Pancreas (tissue), 10 donors: ENCODE results near the gene ANO10. TPM values are rescaled to one million over a fixed set of nuclear protein-coding genes. Genes with fewer than 3 reads are reported as not detected.
"Not testable (repeated sequence)": the region's sequence is repeated elsewhere in the genome, so short reads cannot be mapped to it uniquely, and the experiment has no call there.

Source experiments
- ATAC-seq, 4 donors: fragments of 200-7000 bp; cut with Tn5 transposase; one replicate each; pipeline versions ENCODE4 v1.8.0 to v1.9.1; 2020; ENCODE audit warnings: mild to moderate bottlenecking in 4 of 4, moderate library complexity in 4 of 4
- DNase-seq, 6 donors: peaks; one replicate each; pipeline ENCODE4 v3.0.0-alpha.2; 2020
- FAIRE-seq: peaks from 2 replicates; lab custom pipeline; 2012; peaks lifted over from hg19 to GRCh38; lab: Jason Lieb, UNC
- H3K27ac ChIP-seq, 4 donors: fragments of 200-600 bp; sonication (generic); 1 replicate in 3 of 4; 2 replicates in 1 of 4; pipeline versions ENCODE4 v1.5.0 to v1.8.0; 2020
- H3K27me3 ChIP-seq, 4 donors: fragments of 200-600 bp; one replicate each; pipeline ENCODE4 v1.8.0; 2021
- H3K36me3 ChIP-seq, 3 donors: fragments of 200-600 bp; sonication (generic) in 1 of 3; one replicate each; pipeline versions ENCODE4 v1.5.0 to v1.8.0; 2020 to 2021
- H3K4me1 ChIP-seq, 3 donors: fragments of 200-600 bp; one replicate each; pipeline ENCODE4 v1.8.0; 2021
- H3K4me3 ChIP-seq, 4 donors: fragments of 200-600 bp; sonication (generic) in 2 of 4; one replicate each; pipeline versions ENCODE4 v1.5.0 to v1.8.0; 2020 to 2021
- H3K9me3 ChIP-seq, 4 donors: fragments of 200-600 bp; one replicate each; pipeline ENCODE4 v1.8.0; 2021
- WGBS, 2 donors: extraction: QIAGEN DNeasy Blood & Tissue Kit; methylation state at CpG; one replicate each; pipeline ENCODE4 v1.1.7; 2013; 5-methylcytosine and 5-hydroxymethylcytosine counted together
- intact Hi-C, 3 donors: fragments of 100-400 bp; cut with DNase I; formaldehyde crosslinking; loops; one replicate each; pipeline versions ENCODE4 v1.11.1 to v1.14.2; 2022
- polyA plus RNA-seq, 2 donors: library from polyadenylated mRNA; stranded (reverse); fragments of 200-250 nt; gene quantifications; one replicate each; pipeline ENCODE4 v1.2.3, GENCODE V29; 2013
- total RNA-seq, 6 donors: library from RNA; stranded (reverse); fragmentation: NEBNext Ultra II Directional in 4 of 6; extraction: Animal tissue kit (Norgen Biotek cat#: 25700) in 4 of 6; gene quantifications; one replicate each; pipeline versions ENCODE4 v1.2.1 to v1.2.4, GENCODE V29; 2021 to 2023
- TF ChIP-seq, protein P1 (sequence below), 4 donors: fragments of 200-600 bp; sonication (generic) in 3 of 4; IDR thresholded peaks; one replicate each; pipeline versions ENCODE4 v1.5.0 to v1.8.0; 2021; ENCODE audit warnings: antibody characterized with exemption in 4 of 4
- donor health status: healthy with polysubstance abuse.
- donor health status: DM: no; HTN: no; CAD: no; lungs with moderate emphysema.
- donor health status: DM: no; HTN: no; CAD: no.
- donor health status: control.
- donor health status: control.
- donor health status: Bipolar disorder and iron deficiency.
- donor health status: DM: yes; HTN: yes; CAD: no.
- donor health status: DM: no; HTN: no; CAD: no.
- donor health status: DM: no; HTN: no; CAD: no.
- donor health status: DM: yes; HTN: yes; CAD: no.

Gene ANO10
- total and polyA plus RNA-seq, 8 donors: 7.2 to 17.6 (median 10.1) TPM

DNA sequence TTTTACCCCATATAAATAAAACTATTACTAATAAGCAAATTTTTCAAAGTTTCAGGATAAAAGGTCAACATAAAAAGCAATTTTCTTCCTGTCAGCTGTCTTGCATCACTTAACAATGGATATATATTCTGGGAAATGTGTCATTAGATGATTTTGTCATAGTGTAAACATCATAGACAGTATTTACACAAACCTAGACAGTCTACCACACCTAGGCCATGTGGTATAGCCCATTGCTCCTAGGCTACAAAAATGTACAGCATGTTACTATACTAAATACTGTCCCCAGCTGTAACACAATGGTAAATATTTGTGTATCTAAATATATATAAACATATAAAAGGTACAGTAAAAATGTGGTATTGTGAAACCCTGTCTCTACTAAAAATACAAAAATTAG lies 156.7 kb downstream of the ANO10 start:
- H3K4me3 ChIP-seq: no peak overlapping the region
- TF ChIP-seq, protein P1, sequence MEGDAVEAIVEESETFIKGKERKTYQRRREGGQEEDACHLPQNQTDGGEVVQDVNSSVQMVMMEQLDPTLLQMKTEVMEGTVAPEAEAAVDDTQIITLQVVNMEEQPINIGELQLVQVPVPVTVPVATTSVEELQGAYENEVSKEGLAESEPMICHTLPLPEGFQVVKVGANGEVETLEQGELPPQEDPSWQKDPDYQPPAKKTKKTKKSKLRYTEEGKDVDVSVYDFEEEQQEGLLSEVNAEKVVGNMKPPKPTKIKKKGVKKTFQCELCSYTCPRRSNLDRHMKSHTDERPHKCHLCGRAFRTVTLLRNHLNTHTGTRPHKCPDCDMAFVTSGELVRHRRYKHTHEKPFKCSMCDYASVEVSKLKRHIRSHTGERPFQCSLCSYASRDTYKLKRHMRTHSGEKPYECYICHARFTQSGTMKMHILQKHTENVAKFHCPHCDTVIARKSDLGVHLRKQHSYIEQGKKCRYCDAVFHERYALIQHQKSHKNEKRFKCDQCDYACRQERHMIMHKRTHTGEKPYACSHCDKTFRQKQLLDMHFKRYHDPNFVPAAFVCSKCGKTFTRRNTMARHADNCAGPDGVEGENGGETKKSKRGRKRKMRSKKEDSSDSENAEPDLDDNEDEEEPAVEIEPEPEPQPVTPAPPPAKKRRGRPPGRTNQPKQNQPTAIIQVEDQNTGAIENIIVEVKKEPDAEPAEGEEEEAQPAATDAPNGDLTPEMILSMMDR (IDR thresholded peaks at IDR 0.05): no peak
- no peaks in the 10 kb centered on the region for H3K9me3 ChIP-seq
- intact Hi-C loops: no loop called here
- no peaks in the 10 kb centered on the region for H3K27me3 ChIP-seq
- FAIRE-seq (no peak), ATAC-seq (peak in 3 of 4 donors; percentile 44 to 72 (median 55)), DNase-seq (no peak)
- H3K27ac ChIP-seq: no peak overlapping the region
- H3K4me1 ChIP-seq: no peaks in the 10 kb centered on the region
- no peaks in the 10 kb centered on the region for H3K36me3 ChIP-seq

DNA sequence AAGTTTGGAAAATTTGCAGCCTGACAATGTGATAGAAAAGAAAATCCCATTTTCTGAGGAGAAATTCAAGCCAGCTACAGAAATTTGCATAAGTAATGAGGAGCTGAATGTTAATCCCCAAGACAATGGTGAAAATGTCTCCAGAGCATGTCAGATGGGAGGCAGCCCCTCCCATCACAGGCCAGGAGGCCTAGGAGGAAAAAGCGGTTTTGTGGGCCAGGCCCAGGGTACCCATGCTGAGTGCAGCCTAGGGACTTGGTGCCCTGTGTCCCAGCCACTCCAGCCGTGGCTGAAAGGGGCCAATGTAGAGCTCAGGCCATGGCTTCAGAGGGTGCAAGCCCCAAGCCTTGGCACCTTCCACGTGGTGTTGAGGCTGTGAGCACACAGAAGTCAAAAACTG lies 159.2 kb downstream of the ANO10 start:
- H3K4me3 ChIP-seq, ATAC-seq, H3K27me3 ChIP-seq, DNase-seq, H3K36me3 ChIP-seq, intact Hi-C loops, H3K4me1 ChIP-seq, H3K9me3 ChIP-seq, H3K27ac ChIP-seq, FAIRE-seq: not testable (repeated sequence)
- 96 to 98% methylated on average over 3 of the region's 3 CpGs for WGBS, 2 donors

DNA sequence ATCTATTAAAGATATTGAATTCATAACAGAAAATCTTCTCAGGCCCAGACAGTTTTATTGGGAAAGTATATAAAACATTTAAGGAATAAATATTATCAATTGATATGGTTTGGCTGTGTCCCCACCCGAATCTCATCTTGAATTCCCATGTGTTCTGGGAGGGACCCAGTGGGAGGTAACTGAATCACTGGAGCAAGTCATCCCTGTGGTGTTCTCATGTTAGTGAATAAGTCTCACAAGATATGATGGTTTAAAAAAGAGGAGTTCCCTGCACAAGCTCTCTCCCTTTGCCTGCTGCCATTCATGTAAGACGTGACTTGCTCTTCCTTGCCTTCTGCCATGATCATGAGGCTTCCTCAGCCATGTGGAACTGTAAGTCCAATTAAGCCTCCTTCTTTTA lies 160.5 kb downstream of the ANO10 start:
- H3K27ac ChIP-seq: no peak overlapping the region
- no peaks in the 10 kb centered on the region for H3K9me3 ChIP-seq
- no peak for ATAC-seq
- TF ChIP-seq, protein P1 (IDR thresholded peaks at IDR 0.05): no peak
- intact Hi-C loops: no loop called here
- H3K36me3 ChIP-seq: no peaks in the 10 kb centered on the region
- 97 to 98% methylated on average over 2 of the region's 2 CpGs for WGBS, 2 donors
- H3K4me1 ChIP-seq: peaks cover 0 to 7% (median 7%) of the 10 kb centered on the region in 3 donors
- H3K4me3 ChIP-seq: no peak overlapping the region
- no peaks in the 10 kb centered on the region for H3K27me3 ChIP-seq
- no peak for DNase-seq
- FAIRE-seq: no peak

DNA sequence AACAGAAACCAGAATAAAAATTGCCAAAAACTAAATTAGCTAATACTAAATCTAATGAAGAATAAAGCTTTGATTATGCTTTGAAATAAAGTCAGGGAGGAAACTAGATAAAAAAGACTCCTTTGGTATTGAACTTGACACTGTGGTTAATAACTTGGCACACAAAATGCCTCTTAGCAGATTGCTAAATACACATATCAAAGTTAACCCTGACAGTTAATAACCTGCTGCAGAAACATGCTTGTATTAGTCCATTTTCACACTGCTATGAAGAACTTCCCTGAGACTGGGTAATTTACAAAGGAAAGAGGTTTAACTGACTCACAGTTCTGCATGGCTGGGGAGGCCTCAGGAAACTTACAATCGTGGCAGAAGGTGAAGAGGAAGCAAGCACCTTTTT lies 164.8 kb downstream of the ANO10 start:
- H3K36me3 ChIP-seq, DNase-seq, intact Hi-C loops, H3K4me3 ChIP-seq, FAIRE-seq, H3K27ac ChIP-seq, H3K27me3 ChIP-seq, H3K9me3 ChIP-seq, H3K4me1 ChIP-seq: not testable (repeated sequence)
- ATAC-seq: peak in 3 of 4 donors; percentile 45 to 80 (median 76)
- WGBS, 2 donors: 6 to 9% methylated on average over 1 of the region's 1 CpG

DNA sequence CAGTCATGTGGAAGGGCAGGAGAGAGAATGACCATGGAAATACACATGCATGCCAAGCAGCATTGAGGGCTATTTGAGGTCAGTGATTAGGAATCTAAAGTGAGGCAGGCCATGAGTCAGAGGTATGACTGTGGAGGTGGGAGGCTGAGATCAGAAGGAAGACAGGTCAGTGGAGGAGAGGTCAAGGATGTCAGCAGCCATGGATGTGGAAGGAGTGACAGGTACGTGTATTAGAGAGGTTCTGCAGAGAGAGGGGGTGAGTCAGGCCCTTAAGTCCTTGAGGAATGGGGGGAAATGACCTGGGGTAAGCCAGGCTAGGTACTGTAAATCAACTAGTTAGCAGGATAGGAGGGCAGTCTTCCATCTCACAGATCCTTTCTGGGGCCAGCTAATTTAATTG lies 166.6 kb downstream of the ANO10 start:
- H3K9me3 ChIP-seq: no peaks in the 10 kb centered on the region
- FAIRE-seq (no peak), DNase-seq (peak in 2 of 6 donors; percentile 13 to 37), ATAC-seq (peak; percentile 70 to 88 (median 76))
- 57 to 67% methylated on average over 1 of the region's 1 CpG for WGBS, 2 donors
- intact Hi-C loops: no loop called here
- H3K4me3 ChIP-seq: no peak overlapping the region
- H3K36me3 ChIP-seq: no peaks in the 10 kb centered on the region
- H3K27me3 ChIP-seq: no peaks in the 10 kb centered on the region
- TF ChIP-seq, protein P1 (IDR thresholded peaks at IDR 0.05): no peak
- H3K4me1 ChIP-seq: peaks cover 0 to 7% (median 7%) of the 10 kb centered on the region in 3 donors
- no peak overlapping the region for H3K27ac ChIP-seq

DNA sequence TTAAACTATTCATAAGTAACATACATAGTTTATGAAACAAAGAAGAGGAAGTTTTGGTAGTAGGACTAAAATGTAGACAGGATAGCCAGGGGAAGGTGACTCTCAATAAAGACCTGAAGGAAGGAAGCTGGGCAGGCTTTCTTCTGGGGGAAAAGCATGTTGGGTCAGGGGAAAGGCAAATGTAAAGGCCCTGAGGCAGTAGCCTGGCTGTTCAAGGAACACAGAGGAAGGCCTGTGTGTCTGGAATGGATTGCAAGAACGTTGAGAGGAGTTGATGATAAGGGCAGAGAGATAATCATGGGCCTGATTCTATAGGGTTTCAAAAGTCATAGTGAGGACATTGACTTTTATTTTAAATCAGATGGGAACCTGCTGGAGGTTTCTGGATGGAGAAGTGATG lies 167.8 kb downstream of the ANO10 start:
- FAIRE-seq: no peak

More for the DNA sequence above, 167.8 kb downstream of the ANO10 start:
- DNase-seq (no peak), ATAC-seq (no peak)
- H3K9me3 ChIP-seq: no peaks in the 10 kb centered on the region
- H3K4me1 ChIP-seq: peaks cover 0 to 7% (median 7%) of the 10 kb centered on the region in 3 donors
- TF ChIP-seq, protein P1 (IDR thresholded peaks at IDR 0.05): no peak
- no peaks in the 10 kb centered on the region for H3K27me3 ChIP-seq
- WGBS, 2 donors: 38 to 46% methylated on average over 1 of the region's 1 CpG
- H3K36me3 ChIP-seq: no peaks in the 10 kb centered on the region
- intact Hi-C loops: no loop called here
- H3K4me3 ChIP-seq: no peak overlapping the region
- H3K27ac ChIP-seq: no peak overlapping the region
